GM23338 (cell line): ENCODE measurements around the gene PACS1. TPM values are rescaled to one million over a fixed set of nuclear protein-coding genes. Genes with fewer than 3 reads are reported as not detected.

ENCODE experiments used
- ATAC-seq: fragments of 200-7000 bp; cut with Tn5 transposase; 3 replicates; pipeline ENCODE4 v1.9.1; 2020
- DNase-seq: peaks from one replicate; pipeline ENCODE4 v3.0.0-alpha.2; 2015; ENCODE audit warnings: low spot score
- H2AFZ ChIP-seq: fragments of 200-600 bp; sonication (generic); 2 replicates; pipeline ENCODE4 v1.8.0; 2016; ENCODE audit warnings: antibody characterized with exemption, mild to moderate bottlenecking, moderate library complexity
- H3F3A ChIP-seq: fragments of 200-600 bp; sonication (generic); replicated peaks from 2 replicates; pipeline ENCODE4 v1.8.0; 2017; ENCODE audit warnings: antibody characterized with exemption, mixed run types, low read depth
- H3K27ac ChIP-seq: fragments of 200-600 bp; sonication (generic); 2 replicates; pipeline ENCODE4 v1.6.1; 2016; ENCODE audit warnings: low read depth
- H3K27me3 ChIP-seq: fragments of 200-600 bp; sonication (generic); 2 replicates; pipeline ENCODE4 v1.8.0; 2016; ENCODE audit warnings: mild to moderate bottlenecking, mixed run types, moderate library complexity; ENCODE audit not compliant: insufficient read depth
- H3K36me3 ChIP-seq: fragments of 200-600 bp; sonication (generic); 2 replicates; pipeline ENCODE4 v1.8.0; 2016; ENCODE audit warnings: mild to moderate bottlenecking; ENCODE audit not compliant: insufficient read depth
- H3K4me1 ChIP-seq: fragments of 200-600 bp; sonication (generic); 2 replicates; pipeline ENCODE4 v1.8.0; 2016; ENCODE audit warnings: mild to moderate bottlenecking, moderate library complexity; ENCODE audit not compliant: insufficient read depth
- H3K4me2 ChIP-seq: fragments of 200-600 bp; sonication (generic); 2 replicates; pipeline ENCODE4 v1.7.1; 2017; ENCODE audit warnings: mixed run types
- H3K4me3 ChIP-seq: fragments of 200-600 bp; sonication (generic); 2 replicates; pipeline ENCODE4 v1.6.1; 2016; ENCODE audit warnings: mixed run types
- H3K79me2 ChIP-seq: fragments of 200-600 bp; sonication (generic); replicated peaks from 2 replicates; pipeline ENCODE4 v1.8.0; 2017; ENCODE audit warnings: mild to moderate bottlenecking; ENCODE audit not compliant: insufficient read depth
- H3K9me2 ChIP-seq: fragments of 200-600 bp; sonication (generic); 2 replicates; pipeline ENCODE4 v1.8.0; 2017; ENCODE audit not compliant: insufficient read depth
- H4K20me1 ChIP-seq: fragments of 200-600 bp; sonication (generic); replicated peaks from 2 replicates; pipeline ENCODE4 v1.8.0; 2017; ENCODE audit warnings: mild to moderate bottlenecking; ENCODE audit not compliant: insufficient read depth
- H3K27ac Mint-ChIP-seq: 2 replicates; pipeline ENCODE4 v1.8.0; 2020; ENCODE audit warnings: inconsistent platforms, mild to moderate bottlenecking, moderate library complexity, mixed read lengths
- H3K27me3 Mint-ChIP-seq: 3 replicates; pipeline ENCODE4 v1.8.0; 2022; ENCODE audit warnings: low read depth, mild to moderate bottlenecking, moderate library complexity, mixed read lengths, inconsistent platforms; ENCODE audit not compliant: insufficient read depth, poor library complexity
- H3K36me3 Mint-ChIP-seq: 3 replicates; pipeline ENCODE4 v1.8.0; 2021; ENCODE audit warnings: low read depth, mild to moderate bottlenecking, inconsistent platforms, moderate library complexity, mixed read lengths
- H3K4me1 Mint-ChIP-seq: 3 replicates; pipeline ENCODE4 v1.8.0; 2020; ENCODE audit warnings: mild to moderate bottlenecking, inconsistent platforms, mixed read lengths
- H3K4me3 Mint-ChIP-seq: 3 replicates; pipeline ENCODE4 v1.8.0; 2021; ENCODE audit warnings: moderate library complexity, mild to moderate bottlenecking, inconsistent platforms, mixed read lengths
- H3K9me3 Mint-ChIP-seq: 3 replicates; pipeline ENCODE4 v1.8.0; 2020; ENCODE audit warnings: moderate library complexity, mild to moderate bottlenecking, inconsistent platforms, mixed read lengths
- CREB1 ChIP-seq: fragments of 250-450 bp; sonication (Bioruptor Pico); IDR thresholded peaks from 2 replicates; pipeline ENCODE4 v1.5.0; 2020; ENCODE audit warnings: low read depth, mild to moderate bottlenecking, moderate library complexity
- EZH2 ChIP-seq: fragments of 200-600 bp; sonication (generic); IDR thresholded peaks from one replicate; pipeline ENCODE4 v1.8.0; 2017; ENCODE audit warnings: antibody characterized with exemption, mild to moderate bottlenecking, low read depth; ENCODE audit not compliant: unreplicated experiment
- EZH2phosphoT487 ChIP-seq: fragments of 200-600 bp; sonication (generic); IDR thresholded peaks from one replicate; pipeline ENCODE4 v1.8.1; 2018; ENCODE audit warnings: antibody characterized with exemption; ENCODE audit not compliant: unreplicated experiment
- JUNB ChIP-seq: IDR thresholded peaks from one replicate; pipeline ENCODE4 v1.6.1; 2016; ENCODE audit warnings: antibody characterized with exemption; ENCODE audit not compliant: unreplicated experiment
- NANOG ChIP-seq: IDR thresholded peaks from 2 replicates; pipeline ENCODE4 v1.6.1; 2016; ENCODE audit warnings: antibody characterized with exemption, borderline replicate concordance
- POLR2AphosphoS5 ChIP-seq: IDR thresholded peaks from 2 replicates; pipeline ENCODE4 v1.6.1; 2016; ENCODE audit warnings: antibody characterized with exemption, low read depth
- STAT1 ChIP-seq: IDR thresholded peaks from one replicate; pipeline ENCODE4 v1.6.1; 2016; ENCODE audit warnings: antibody characterized with exemption; ENCODE audit not compliant: unreplicated experiment
- ZNF114 ChIP-seq: fragments of 250-450 bp; sonication (Bioruptor Pico); IDR thresholded peaks from 2 replicates; pipeline ENCODE4 v1.5.0; 2020; ENCODE audit warnings: mild to moderate bottlenecking, moderate library complexity
- ZNF331 ChIP-seq: fragments of 250-450 bp; sonication (Bioruptor Pico); IDR thresholded peaks from 2 replicates; pipeline ENCODE4 v1.5.0; 2020; ENCODE audit warnings: low read depth, mild to moderate bottlenecking, moderate library complexity
- polyA plus RNA-seq: library from polyadenylated mRNA; unstranded; fragments of >200 nt; fragmentation: Nextera tagmentation; extraction: Ambion mirVana; gene quantifications from 2 replicates; pipeline ENCODE4 v1.2.1, GENCODE V29; 2016
- total RNA-seq: library from RNA; depleted of rRNA; stranded (reverse); fragments of >200 nt; shearing (Covaris generic); gene quantifications from 2 replicates; pipeline ENCODE4 v1.2.3, GENCODE V29; 2014
- TF ChIP-seq, protein P1 (sequence below): IDR thresholded peaks from 2 replicates; pipeline ENCODE4 v1.6.1; 2016; ENCODE audit warnings: antibody characterized with exemption
- TF ChIP-seq, protein P2 (sequence below), 2 experiments: fragments of 200-600 bp in 1 of 2; sonication (generic) in 1 of 2; conservative IDR thresholded peaks; 2 replicates each; pipeline versions ENCODE4 v1.5.1 to v1.6.1; 2016 to 2017; ENCODE audit warnings: antibody characterized with exemption in 2 of 2, low read depth in 2 of 2, mild to moderate bottlenecking in 2 of 2, moderate library complexity in 1 of 2
- TF ChIP-seq, protein P3 (sequence below): fragments of 250-450 bp; sonication (Bioruptor Pico); IDR thresholded peaks from 2 replicates; pipeline ENCODE4 v1.5.0; 2020; ENCODE audit warnings: mild to moderate bottlenecking, moderate library complexity
- TF ChIP-seq, protein P4 (sequence below): IDR thresholded peaks from one replicate; pipeline ENCODE4 v1.6.1; 2018; ENCODE audit warnings: antibody characterized with exemption; ENCODE audit not compliant: unreplicated experiment

PACS1 gene
- total and polyA plus RNA-seq, 2 experiments from 2014 or later, result 8.0 to 37.5 TPM

DNA sequence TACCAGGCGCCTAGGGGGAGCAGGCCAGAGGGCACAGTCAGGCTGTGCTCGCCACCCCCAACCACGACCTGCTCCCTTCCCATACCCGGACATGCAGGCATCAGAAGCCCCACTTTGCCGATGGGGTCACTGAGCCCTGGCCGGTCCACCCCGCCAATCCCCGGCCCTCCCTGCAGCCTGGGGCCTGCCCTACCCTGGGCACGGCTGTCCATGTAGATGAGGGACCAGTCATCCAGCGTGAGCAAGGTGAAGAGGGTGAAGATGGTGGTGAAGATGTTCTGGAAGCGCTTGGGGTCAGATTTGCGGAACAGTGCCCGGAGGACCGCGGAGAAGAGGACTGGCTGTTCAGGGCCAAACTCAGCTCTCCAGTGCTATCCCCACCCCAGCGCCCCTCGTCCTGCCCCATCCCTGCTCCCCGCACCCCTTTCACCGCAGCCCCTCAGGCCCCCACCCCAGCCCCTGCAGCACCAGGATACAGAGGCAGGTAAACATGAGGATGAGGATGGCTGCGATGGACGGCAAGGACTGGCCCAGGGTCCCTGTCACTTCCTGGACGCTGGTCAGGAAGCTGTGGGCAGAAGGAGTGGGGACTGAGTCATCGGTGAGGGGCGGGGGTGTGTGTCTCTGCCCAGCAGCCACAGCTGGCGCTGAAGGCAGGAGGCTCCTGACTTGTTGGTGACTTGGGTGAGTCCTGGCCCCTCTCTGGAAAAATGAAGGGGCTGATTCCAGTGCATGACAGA lies 49.3 kb upstream of the PACS1 start:
- TF ChIP-seq ZNF114 (CRISPR knock-in tag) (no peak), JUNB (no peak), EZH2phosphoT487 (no peak), STAT1 (no peak), ZNF331 (CRISPR knock-in tag) (no peak), EZH2 (no peak), POLR2AphosphoS5 (no peak), NANOG (no peak), CREB1 (CRISPR knock-in tag) (no peak)
- TF ChIP-seq, protein P1, sequence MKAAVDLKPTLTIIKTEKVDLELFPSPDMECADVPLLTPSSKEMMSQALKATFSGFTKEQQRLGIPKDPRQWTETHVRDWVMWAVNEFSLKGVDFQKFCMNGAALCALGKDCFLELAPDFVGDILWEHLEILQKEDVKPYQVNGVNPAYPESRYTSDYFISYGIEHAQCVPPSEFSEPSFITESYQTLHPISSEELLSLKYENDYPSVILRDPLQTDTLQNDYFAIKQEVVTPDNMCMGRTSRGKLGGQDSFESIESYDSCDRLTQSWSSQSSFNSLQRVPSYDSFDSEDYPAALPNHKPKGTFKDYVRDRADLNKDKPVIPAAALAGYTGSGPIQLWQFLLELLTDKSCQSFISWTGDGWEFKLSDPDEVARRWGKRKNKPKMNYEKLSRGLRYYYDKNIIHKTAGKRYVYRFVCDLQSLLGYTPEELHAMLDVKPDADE, result no peak
- TF ChIP-seq, protein P2, sequence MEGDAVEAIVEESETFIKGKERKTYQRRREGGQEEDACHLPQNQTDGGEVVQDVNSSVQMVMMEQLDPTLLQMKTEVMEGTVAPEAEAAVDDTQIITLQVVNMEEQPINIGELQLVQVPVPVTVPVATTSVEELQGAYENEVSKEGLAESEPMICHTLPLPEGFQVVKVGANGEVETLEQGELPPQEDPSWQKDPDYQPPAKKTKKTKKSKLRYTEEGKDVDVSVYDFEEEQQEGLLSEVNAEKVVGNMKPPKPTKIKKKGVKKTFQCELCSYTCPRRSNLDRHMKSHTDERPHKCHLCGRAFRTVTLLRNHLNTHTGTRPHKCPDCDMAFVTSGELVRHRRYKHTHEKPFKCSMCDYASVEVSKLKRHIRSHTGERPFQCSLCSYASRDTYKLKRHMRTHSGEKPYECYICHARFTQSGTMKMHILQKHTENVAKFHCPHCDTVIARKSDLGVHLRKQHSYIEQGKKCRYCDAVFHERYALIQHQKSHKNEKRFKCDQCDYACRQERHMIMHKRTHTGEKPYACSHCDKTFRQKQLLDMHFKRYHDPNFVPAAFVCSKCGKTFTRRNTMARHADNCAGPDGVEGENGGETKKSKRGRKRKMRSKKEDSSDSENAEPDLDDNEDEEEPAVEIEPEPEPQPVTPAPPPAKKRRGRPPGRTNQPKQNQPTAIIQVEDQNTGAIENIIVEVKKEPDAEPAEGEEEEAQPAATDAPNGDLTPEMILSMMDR (conservative IDR thresholded peaks at IDR 0.05; ENCODE audit: low read depth in 2 of 2), result no peak
- TF ChIP-seq, protein P3, sequence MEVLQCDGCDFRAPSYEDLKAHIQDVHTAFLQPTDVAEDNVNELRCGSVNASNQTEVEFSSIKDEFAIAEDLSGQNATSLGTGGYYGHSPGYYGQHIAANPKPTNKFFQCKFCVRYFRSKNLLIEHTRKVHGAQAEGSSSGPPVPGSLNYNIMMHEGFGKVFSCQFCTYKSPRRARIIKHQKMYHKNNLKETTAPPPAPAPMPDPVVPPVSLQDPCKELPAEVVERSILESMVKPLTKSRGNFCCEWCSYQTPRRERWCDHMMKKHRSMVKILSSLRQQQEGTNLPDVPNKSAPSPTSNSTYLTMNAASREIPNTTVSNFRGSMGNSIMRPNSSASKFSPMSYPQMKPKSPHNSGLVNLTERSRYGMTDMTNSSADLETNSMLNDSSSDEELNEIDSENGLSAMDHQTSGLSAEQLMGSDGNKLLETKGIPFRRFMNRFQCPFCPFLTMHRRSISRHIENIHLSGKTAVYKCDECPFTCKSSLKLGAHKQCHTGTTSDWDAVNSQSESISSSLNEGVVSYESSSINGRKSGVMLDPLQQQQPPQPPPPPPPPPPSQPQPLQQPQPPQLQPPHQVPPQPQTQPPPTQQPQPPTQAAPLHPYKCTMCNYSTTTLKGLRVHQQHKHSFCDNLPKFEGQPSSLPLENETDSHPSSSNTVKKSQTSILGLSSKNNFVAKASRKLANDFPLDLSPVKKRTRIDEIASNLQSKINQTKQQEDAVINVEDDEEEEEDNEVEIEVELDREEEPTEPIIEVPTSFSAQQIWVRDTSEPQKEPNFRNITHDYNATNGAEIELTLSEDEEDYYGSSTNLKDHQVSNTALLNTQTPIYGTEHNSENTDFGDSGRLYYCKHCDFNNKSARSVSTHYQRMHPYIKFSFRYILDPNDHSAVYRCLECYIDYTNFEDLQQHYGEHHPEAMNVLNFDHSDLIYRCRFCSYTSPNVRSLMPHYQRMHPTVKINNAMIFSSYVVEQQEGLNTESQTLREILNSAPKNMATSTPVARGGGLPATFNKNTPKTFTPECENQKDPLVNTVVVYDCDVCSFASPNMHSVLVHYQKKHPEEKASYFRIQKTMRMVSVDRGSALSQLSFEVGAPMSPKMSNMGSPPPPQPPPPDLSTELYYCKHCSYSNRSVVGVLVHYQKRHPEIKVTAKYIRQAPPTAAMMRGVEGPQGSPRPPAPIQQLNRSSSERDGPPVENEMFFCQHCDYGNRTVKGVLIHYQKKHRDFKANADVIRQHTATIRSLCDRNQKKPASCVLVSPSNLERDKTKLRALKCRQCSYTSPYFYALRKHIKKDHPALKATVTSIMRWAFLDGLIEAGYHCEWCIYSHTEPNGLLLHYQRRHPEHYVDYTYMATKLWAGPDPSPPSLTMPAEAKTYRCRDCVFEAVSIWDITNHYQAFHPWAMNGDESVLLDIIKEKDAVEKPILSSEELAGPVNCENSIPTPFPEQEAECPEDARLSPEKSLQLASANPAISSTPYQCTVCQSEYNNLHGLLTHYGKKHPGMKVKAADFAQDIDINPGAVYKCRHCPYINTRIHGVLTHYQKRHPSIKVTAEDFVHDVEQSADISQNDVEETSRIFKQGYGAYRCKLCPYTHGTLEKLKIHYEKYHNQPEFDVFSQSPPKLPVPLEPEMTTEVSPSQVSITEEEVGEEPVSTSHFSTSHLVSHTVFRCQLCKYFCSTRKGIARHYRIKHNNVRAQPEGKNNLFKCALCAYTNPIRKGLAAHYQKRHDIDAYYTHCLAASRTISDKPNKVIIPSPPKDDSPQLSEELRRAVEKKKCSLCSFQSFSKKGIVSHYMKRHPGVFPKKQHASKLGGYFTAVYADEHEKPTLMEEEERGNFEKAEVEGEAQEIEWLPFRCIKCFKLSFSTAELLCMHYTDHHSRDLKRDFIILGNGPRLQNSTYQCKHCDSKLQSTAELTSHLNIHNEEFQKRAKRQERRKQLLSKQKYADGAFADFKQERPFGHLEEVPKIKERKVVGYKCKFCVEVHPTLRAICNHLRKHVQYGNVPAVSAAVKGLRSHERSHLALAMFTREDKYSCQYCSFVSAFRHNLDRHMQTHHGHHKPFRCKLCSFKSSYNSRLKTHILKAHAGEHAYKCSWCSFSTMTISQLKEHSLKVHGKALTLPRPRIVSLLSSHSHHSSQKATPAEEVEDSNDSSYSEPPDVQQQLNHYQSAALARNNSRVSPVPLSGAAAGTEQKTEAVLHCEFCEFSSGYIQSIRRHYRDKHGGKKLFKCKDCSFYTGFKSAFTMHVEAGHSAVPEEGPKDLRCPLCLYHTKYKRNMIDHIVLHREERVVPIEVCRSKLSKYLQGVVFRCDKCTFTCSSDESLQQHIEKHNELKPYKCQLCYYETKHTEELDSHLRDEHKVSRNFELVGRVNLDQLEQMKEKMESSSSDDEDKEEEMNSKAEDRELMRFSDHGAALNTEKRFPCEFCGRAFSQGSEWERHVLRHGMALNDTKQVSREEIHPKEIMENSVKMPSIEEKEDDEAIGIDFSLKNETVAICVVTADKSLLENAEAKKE (CRISPR knock-in tag), result no peak
- TF ChIP-seq, protein P4, sequence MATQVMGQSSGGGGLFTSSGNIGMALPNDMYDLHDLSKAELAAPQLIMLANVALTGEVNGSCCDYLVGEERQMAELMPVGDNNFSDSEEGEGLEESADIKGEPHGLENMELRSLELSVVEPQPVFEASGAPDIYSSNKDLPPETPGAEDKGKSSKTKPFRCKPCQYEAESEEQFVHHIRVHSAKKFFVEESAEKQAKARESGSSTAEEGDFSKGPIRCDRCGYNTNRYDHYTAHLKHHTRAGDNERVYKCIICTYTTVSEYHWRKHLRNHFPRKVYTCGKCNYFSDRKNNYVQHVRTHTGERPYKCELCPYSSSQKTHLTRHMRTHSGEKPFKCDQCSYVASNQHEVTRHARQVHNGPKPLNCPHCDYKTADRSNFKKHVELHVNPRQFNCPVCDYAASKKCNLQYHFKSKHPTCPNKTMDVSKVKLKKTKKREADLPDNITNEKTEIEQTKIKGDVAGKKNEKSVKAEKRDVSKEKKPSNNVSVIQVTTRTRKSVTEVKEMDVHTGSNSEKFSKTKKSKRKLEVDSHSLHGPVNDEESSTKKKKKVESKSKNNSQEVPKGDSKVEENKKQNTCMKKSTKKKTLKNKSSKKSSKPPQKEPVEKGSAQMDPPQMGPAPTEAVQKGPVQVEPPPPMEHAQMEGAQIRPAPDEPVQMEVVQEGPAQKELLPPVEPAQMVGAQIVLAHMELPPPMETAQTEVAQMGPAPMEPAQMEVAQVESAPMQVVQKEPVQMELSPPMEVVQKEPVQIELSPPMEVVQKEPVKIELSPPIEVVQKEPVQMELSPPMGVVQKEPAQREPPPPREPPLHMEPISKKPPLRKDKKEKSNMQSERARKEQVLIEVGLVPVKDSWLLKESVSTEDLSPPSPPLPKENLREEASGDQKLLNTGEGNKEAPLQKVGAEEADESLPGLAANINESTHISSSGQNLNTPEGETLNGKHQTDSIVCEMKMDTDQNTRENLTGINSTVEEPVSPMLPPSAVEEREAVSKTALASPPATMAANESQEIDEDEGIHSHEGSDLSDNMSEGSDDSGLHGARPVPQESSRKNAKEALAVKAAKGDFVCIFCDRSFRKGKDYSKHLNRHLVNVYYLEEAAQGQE, result no peak
- H3K27me3 ChIP-seq, result 0 out of 2 replicates have a peak, but pooled peaks cover 10% of the 10 kb centered on the region
- Mint-ChIP-seq H3K27ac (no peak overlapping the region), H3K4me1 (peaks cover 3% of the 10 kb centered on the region; the same call in 1 of the 3 replicates), H3K36me3 (no peaks in the 10 kb centered on the region; the same call in 2 of the 3 replicates), H3K9me3 (no peaks in the 10 kb centered on the region; the same call in 2 of the 3 replicates), H3K27me3 (peaks cover 20% of the 10 kb centered on the region), H3K4me3 (no peak overlapping the region)
- no peaks in the 10 kb centered on the region for H3K36me3 ChIP-seq
- H3K27ac ChIP-seq, result no peak overlapping the region
- no peaks in the 10 kb centered on the region for H3F3A ChIP-seq
- H4K20me1 ChIP-seq, result no peaks in the 10 kb centered on the region
- no peaks in the 10 kb centered on the region for H3K9me2 ChIP-seq
- no peak for ATAC-seq
- no peaks in the 10 kb centered on the region for H3K4me1 ChIP-seq
- no peak overlapping the region for H3K4me2 ChIP-seq
- H3K79me2 ChIP-seq, result no peaks in the 10 kb centered on the region
- no peak for DNase-seq
- no peak overlapping the region for H2AFZ ChIP-seq
- no peak overlapping the region for H3K4me3 ChIP-seq
